ENCODE data around the gene SMPDL3A. TPM values are rescaled to one million over a fixed set of nuclear protein-coding genes. Genes with fewer than 3 reads are reported as not detected.
"Not testable (repeated sequence)": the region's sequence is repeated elsewhere in the genome, so short reads cannot be mapped to it uniquely, and the experiment has no call there.

SMPDL3A gene
- 20.4 TPM for total RNA-seq

- DNase-seq = peak; percentile 90
These were observed at the start of gene SMPDL3A for GRCh38 chr6:122789182-122790027. Gene SMPDL3A, plus strand, starts transcription at chr6:122789258. Its CDS starts 89 bp downstream, at chr6:122789347.

- no peak for DNase-seq
These were observed 49.0 kb upstream of the SMPDL3A start for GRCh38 chr6:122740091-122740490.

- DNase-seq = no peak
These were observed 48.1 kb upstream of the SMPDL3A start for GRCh38 chr6:122740936-122741335.

GRCh38 chr6:122744247-122744646 lies 44.8 kb upstream of the SMPDL3A start:
- DNase-seq = not testable (repeated sequence)

- DNase-seq = not testable (repeated sequence)
These were observed 44.2 kb upstream of the SMPDL3A start for GRCh38 chr6:122744856-122745255.

GRCh38 chr6:122746688-122747087 lies 42.4 kb upstream of the SMPDL3A start:
- DNase-seq = no peak

- no peak for DNase-seq
These were observed 41.5 kb upstream of the SMPDL3A start for GRCh38 chr6:122747573-122747972.

GRCh38 chr6:122748945-122749344 lies 40.1 kb upstream of the SMPDL3A start:
- not testable (repeated sequence) for DNase-seq

GRCh38 chr6:122749451-122750050 lies 39.5 kb upstream of the SMPDL3A start:
- no peak for DNase-seq

GRCh38 chr6:122751326-122751725 lies 37.7 kb upstream of the SMPDL3A start:
- no peak for DNase-seq

- DNase-seq = no peak
These were observed 36.6 kb upstream of the SMPDL3A start for GRCh38 chr6:122752459-122752858.

GRCh38 chr6:122753000-122753687 lies 35.9 kb upstream of the SMPDL3A start:
- DNase-seq = no peak

GRCh38 chr6:122753688-122754056 lies 35.4 kb upstream of the SMPDL3A start:
- no peak for DNase-seq

- DNase-seq = no peak
These were observed 34.8 kb upstream of the SMPDL3A start for GRCh38 chr6:122754191-122754731.

- DNase-seq = no peak
These were observed 33.2 kb upstream of the SMPDL3A start for GRCh38 chr6:122755901-122756300.

- no peak for DNase-seq
These were observed 30.1 kb upstream of the SMPDL3A start for GRCh38 chr6:122758927-122759334.

GRCh38 chr6:122760330-122760729 lies 28.7 kb upstream of the SMPDL3A start:
- DNase-seq = no peak

- no peak for DNase-seq
These were observed 22.8 kb upstream of the SMPDL3A start for GRCh38 chr6:122766256-122766655.

- DNase-seq = no peak
These were observed 18.0 kb upstream of the SMPDL3A start for GRCh38 chr6:122770835-122771601.

- no peak for DNase-seq
These were observed 16.2 kb upstream of the SMPDL3A start for GRCh38 chr6:122772724-122773415.

GRCh38 chr6:122775975-122776374 lies 13.1 kb upstream of the SMPDL3A start:
- DNase-seq = no peak

- no peak for DNase-seq
These were observed 10.8 kb upstream of the SMPDL3A start for GRCh38 chr6:122778302-122778701.

Measured in occipital lobe (tissue), 2 donors.